DMS114 treated with DMSO at 0.1 percent for 48 hours (cell line): ENCODE data around the gene ERFL.

Experiments
- DNase-seq: peaks from one replicate; lab custom pipeline; 2025; ENCODE audit not compliant: unreplicated experiment; lab: John Stamatoyannopoulos, UW

The ERFL gene

DNA sequence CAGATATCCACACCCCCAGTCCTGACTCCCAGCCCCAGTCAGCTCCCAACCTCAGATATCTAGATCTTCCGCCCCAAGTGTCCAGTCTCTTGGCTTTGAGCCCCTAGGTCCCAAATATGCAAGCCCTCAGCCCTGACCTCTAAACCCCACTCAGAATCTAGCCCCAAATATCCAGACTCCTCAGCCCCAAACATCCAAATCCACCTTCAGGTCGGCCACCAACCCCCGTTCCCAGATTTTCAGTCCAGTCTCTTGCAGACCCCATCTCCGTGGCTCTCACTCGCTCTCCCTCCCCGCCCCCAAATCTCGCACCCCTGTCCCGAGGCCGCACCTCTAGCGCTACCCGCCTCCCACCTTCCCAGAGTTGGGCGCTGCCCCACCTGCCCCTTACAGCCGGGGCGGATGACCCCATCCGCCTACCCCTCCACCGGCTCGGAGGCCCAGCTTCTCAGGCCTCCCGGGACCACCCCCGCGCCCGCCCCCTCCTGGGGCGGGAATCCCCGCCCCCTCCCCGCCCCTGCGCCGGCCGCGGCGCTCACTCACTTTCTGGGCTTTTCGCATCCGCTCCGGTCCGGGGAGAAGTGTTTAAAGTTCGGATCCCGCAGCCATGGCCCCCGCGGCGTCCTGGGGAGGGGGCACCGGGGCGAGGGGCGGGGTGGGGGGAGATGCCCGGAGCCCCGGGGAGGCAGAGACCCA is 604 bp downstream of the ERFL start:
- DNase-seq = no peak

DNA sequence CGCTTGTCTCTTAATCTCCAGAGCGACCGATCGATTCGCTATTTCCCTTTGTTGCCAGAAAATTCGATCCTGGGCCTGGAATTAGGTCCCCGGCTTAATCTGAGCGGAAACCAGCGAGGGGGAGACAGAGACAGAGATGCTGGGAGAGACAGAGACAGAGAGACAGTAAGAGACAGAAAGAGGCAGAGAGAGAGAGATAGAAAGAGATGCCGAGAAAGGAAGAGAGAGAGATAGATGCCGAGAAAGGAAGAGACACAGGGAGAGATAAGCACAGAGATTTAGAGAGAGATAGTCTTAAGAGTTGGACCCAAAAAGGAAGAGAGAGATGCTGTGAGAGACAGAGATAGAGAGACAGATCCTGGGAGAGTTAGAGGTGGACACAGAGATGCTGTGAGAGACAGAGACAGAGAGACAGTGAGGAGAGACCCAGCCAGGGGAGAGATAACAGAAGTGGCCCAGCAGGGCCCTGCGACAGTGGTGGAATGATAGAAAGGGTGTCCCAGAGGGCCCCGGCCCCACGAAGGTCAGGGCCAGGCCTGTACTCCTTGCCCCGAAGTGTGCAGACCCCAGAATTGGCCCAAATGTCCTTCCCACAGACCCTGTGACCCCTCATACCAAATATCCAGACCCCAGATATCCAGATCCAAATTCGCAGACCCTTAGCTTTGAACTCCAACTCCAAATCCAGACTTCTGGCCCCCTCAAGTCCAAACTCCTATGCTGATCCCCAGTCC is 1.3 kb downstream of the ERFL start:
- DNase-seq = no peak

DNA sequence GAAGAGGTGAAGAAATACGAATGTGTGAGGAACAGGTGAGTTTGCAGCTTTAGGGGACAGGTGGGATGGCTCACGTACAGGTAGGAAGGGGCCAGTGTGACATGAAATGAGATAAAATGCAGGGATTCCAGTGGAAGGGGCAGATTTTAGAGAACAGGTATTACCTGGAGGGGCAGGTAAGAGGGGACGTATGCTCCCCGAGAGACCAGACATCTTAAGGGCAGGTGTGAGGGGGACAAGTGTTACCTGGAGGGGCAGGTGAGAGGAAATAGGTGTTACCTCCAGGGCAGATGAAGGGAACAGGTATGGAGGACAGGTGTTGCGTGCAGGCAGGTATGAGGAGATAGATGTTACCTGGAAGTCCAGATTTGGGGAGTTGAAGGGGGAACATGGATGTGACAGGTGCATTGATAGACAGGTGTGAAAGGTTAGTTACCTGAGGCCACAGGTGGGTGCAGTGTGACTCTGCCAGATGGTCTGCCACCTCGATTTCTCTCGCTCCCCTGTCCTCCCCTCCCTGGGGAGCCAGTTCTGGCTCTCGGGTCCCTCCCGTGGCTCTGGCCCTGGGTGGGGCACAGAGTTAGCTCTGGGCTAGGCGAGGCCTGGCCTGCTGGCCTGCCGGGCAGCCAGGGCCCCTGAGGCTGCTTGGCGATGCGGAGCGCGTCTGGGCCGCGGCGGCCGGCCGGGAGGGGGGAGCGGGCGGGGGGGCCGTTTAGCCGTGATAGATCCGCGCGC is 2.1 kb downstream of the ERFL start:
- no peak for DNase-seq

DNA sequence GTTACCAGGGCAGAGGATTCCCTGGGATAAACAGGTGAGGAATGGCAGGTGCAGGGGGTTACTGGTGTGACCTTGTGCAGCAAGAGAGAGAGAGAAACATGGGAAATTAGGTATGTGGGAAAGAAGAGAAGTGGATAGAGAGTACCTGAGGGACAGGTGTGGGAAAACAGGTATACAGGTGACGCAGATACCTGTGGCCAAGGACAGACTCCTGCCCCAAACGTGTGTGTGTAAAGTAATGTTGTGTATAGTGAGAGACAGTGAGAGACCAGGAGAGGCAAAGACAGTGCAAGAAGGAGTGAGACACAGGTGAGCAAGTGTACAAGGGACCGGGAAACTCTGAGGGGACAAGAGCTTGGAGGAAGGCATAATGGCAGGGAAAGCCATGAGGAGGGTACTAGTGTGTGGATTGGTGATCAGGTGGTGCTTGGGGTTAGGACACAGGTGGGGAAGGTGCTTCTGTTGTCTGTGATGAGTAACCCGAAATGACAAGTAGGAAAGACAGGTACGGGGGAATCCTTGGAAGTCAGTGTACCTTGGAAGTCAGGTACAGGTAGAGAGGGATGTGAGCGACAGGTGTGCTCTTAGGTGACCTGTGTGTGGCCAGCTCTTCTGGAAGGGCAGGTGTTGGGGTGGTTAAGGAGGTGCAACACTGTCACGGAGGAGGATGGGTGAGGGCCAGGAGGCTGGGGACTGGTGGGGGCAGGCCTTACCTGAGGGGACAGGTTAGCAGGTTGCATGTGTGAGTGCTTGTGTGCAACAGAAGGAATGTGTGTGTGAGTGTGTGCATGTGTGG is 2.8 kb downstream of the ERFL start:
- DNase-seq = no peak

DNA sequence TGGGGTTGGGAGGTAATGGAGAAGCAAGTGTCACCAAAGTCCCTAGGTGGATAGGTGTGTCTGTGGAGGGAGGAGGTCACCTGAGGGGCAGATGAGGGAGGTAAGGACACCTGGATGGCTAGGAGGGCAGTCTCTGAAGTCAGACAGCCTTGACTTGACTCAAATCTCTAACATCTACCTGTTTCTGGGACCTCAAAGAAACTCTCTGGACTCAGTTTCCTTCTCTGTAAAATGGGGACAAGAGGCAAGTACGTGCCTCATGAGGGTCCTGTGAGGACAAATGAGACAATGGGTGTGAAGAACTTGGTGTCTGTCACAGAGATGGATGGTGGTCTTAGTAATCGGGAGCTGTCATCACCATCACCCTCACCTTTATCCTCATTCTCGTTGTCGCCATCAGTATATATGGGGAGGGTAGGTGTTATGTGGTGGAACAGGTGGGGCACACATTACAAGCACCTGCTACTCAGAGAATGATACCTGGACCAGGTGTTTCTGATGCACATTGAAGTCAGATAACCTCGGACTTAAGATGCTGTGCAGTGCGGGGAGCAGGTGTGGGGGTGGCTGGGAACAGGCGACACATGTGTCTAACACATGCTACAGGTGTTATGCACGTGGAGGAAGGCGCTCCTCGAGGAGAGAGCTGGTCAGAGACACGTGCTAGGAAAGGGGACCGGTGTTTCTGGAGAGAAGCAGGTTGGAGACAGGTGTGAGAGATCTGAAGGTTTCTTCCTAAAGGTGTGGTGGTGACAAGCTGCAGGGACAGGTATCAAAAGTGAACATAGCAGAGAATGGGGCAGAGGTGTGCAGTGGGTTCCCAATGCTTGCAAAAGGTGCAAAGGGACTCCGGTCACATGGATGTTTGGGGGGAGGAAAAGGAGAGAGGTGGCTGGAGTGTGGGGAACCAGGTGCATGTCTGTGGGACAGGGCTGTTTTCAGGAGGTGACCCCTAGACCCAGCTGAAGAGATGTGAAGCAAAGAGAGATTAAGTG is 3.8 kb downstream of the ERFL start:
- no peak for DNase-seq

- no peak for DNase-seq
Observed at GRCh38 chr19:41923045-41923788, 5.0 kb downstream of the ERFL start.

DNA sequence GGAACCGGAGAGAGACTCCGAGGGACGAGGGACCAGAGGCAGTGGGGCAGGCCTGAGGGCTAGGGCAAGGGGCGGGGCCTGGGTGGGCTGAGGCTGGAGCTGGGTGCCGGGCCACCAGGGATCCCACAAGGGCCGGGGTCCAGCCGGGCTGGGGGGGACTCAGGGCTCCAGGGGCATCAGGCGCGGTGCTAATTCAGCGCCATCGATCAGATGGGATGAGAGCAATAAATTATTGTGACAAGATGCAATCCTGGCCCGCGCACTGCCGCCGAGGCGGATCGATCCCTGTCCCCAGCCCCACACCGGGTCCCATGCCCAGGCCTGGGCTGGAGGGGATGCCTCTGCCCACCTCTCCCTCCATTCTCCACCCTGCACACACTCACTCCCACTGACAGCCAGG is 5.7 kb downstream of the ERFL start:
- DNase-seq = no peak

GRCh38 chr19:41921577-41922576 is 6.4 kb downstream of the ERFL start:
- DNase-seq = no peak

GRCh38 chr19:41920882-41921576 is 7.2 kb downstream of the ERFL start:
- no peak for DNase-seq

DNA sequence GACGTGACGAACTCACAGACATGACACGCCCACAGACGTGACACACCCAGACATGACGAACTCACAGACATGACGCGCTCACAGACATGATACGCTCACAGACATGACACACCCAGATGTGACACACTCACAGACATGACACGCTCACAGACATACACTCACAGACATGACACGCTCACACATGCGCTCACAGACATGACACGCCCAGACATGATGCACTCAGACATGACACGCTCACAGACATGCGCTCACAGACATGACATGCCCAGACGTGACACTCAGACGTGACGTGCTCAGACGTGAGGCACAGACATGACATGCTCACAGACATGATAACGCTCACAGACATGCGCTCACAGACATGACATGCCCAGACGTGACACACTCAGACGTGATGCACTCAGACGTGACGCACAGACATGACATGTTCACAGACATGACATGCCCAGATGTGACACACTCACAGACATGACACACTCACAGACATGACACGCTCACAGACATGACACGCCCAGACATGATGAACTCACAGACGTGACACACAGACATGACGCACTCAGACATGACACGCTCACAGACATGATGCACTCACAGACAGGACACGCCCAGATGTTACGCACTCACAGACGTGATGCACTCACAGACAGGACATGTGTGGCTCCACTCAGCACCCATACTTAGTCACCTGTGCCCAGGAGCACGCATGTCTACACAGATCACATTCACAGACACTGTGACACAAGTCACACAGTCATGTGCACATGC is 8.1 kb downstream of the ERFL start:
- no peak for DNase-seq

DNA sequence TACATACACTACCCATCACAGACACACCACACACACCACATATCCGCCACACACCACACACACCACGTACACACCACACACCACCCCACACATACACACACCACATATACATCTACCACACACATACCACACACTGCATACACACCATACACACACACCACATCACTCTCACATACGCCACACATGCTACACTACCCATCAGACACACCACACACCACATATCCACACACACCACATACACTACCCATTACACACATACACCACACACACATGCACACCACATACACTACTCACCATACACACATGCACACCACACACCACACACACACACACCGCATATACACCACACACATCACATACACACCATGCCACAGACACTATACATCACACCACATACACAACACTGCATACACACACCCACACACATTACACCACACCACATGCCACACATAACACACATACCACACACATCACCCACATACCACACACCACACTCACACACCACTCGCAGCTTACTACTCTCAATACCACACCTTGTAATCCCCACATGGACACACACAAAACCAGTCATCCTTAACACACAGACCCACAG is 9.5 kb downstream of the ERFL start:
- DNase-seq = no peak

- DNase-seq = no peak
Observed at GRCh38 chr19:41918095-41918494, 10.2 kb downstream of the ERFL start.

GRCh38 chr19:41917676-41918075 is 10.6 kb downstream of the ERFL start:
- DNase-seq = no peak

- DNase-seq = no peak
Observed at GRCh38 chr19:41915776-41916414, 12.4 kb downstream of the ERFL start.

GRCh38 chr19:41915021-41915775 is 13.1 kb downstream of the ERFL start:
- DNase-seq = no peak
